Measurements from ENCODE around the gene CDC27. TPM values are rescaled to one million over a fixed set of nuclear protein-coding genes. Genes with fewer than 3 reads are reported as not detected.
A peak's percentile ranks its signal among the peaks of the same experiment; 100 is the strongest.
"Not testable (repeated sequence)": the region's sequence is repeated elsewhere in the genome, so short reads cannot be mapped to it uniquely, and the experiment has no call there.

Gene CDC27
- total RNA-seq, 1 donor from 2014 or later, result 95.4 TPM

- Mint-ChIP-seq H3K36me3 (ENCODE audit: low read depth) (peaks cover 43% of the 10 kb centered on the region), H3K4me3 (no peak overlapping the region), H3K9me3 (no peaks in the 10 kb centered on the region), H3K27me3 (no peaks in the 10 kb centered on the region), H3K4me1 (peaks cover 21% of the 10 kb centered on the region), H3K27ac (no peak overlapping the region)
- intact Hi-C loops (cut with micrococcal nuclease), result no loop called here
- no peak for DNase-seq
Observed at GRCh38 chr17:47170710-47171109, 18.4 kb downstream of the CDC27 start.

GRCh38 chr17:47168896-47169295 lies 20.2 kb downstream of the CDC27 start:
- DNase-seq; H3K27ac Mint-ChIP-seq; H3K4me3 Mint-ChIP-seq; intact Hi-C loops (cut with micrococcal nuclease); H3K27me3 Mint-ChIP-seq; H3K9me3 Mint-ChIP-seq: not testable (repeated sequence)
- H3K36me3 Mint-ChIP-seq (ENCODE audit: low read depth), result peaks cover 43% of the 10 kb centered on the region
- peaks cover 15% of the 10 kb centered on the region for H3K4me1 Mint-ChIP-seq

DNA sequence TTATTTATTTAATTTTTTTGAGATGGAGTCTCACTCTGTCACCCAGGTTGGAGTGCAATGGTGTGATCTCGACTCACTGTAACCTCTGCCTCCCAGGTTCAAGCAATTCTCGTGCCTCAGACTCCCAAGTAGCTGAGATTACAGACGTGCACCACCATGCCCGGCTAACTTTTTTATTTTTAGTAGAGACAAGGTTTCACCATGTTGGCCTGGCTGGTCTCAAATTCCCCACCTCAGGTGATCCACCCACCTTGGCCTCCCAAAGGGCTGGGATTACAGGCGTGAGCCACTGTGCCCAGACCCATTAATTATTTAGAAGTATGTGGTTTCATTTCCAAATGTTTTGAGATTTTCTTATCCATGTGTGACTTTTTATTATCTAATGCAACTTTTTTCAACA lies 22.2 kb downstream of the CDC27 start:
- H3K27ac Mint-ChIP-seq; H3K9me3 Mint-ChIP-seq; DNase-seq; H3K4me3 Mint-ChIP-seq; intact Hi-C loops (cut with micrococcal nuclease); H3K27me3 Mint-ChIP-seq: not testable (repeated sequence)
- Mint-ChIP-seq H3K4me1 (peaks cover 27% of the 10 kb centered on the region), H3K36me3 (ENCODE audit: low read depth) (peaks cover 46% of the 10 kb centered on the region)

GRCh38 chr17:47165137-47165536 lies 24.0 kb downstream of the CDC27 start:
- Mint-ChIP-seq H3K4me1 (peaks cover 22% of the 10 kb centered on the region), H3K27me3 (no peaks in the 10 kb centered on the region), H3K4me3 (no peak overlapping the region), H3K36me3 (ENCODE audit: low read depth) (peaks cover 52% of the 10 kb centered on the region), H3K9me3 (no peaks in the 10 kb centered on the region), H3K27ac (no peak overlapping the region)
- DNase-seq, result no peak
- intact Hi-C loops (cut with micrococcal nuclease), result no loop called here

GRCh38 chr17:47164263-47164662 lies 24.8 kb downstream of the CDC27 start:
- Mint-ChIP-seq H3K4me3 (no peak overlapping the region), H3K27ac (no peak overlapping the region), H3K4me1 (peaks cover 20% of the 10 kb centered on the region), H3K27me3 (no peaks in the 10 kb centered on the region), H3K9me3 (no peaks in the 10 kb centered on the region), H3K36me3 (ENCODE audit: low read depth) (peaks cover 53% of the 10 kb centered on the region)
- intact Hi-C loops (cut with micrococcal nuclease), result no loop called here
- no peak for DNase-seq

- Mint-ChIP-seq H3K4me3 (peak overlapping the region; percentile 69), H3K4me1 (peaks cover 23% of the 10 kb centered on the region), H3K9me3 (no peaks in the 10 kb centered on the region), H3K36me3 (ENCODE audit: low read depth) (peaks cover 50% of the 10 kb centered on the region), H3K27ac (peak overlapping the region; percentile 80), H3K27me3 (no peaks in the 10 kb centered on the region)
- no peak for DNase-seq
- intact Hi-C loops (cut with micrococcal nuclease), result no loop called here
Observed at GRCh38 chr17:47162013-47162622, 27.0 kb downstream of the CDC27 start.

DNA sequence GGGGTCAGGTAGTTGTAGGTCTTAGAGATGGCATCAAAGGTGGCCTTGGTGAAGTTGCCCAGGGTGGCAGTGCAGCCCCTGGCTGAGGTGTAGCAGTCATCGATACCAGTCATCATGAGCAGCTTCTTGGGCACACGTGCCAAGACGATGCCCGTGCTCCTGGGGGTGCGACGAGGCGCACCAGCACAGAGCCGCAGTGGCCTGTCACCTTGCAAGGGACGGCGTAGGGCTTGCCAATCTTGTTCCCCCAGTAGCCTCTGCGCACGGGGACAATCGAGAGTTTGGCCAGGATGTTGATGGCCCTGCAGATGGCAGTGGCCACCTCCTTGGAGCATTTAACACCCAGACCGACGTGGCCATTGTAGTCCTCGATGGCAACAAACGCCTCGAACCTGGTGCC lies 29.8 kb downstream of the CDC27 start:
- no peaks in the 10 kb centered on the region for H3K27me3 Mint-ChIP-seq
- peaks cover 55% of the 10 kb centered on the region for H3K36me3 Mint-ChIP-seq (ENCODE audit: low read depth)
- intact Hi-C loops (cut with micrococcal nuclease), result no loop called here
- no peaks in the 10 kb centered on the region for H3K9me3 Mint-ChIP-seq
- no peak for DNase-seq
- H3K27ac Mint-ChIP-seq, result no peak overlapping the region
- H3K4me3 Mint-ChIP-seq, result no peak overlapping the region
- peaks cover 18% of the 10 kb centered on the region for H3K4me1 Mint-ChIP-seq

GRCh38 chr17:47145351-47145750 lies 43.7 kb downstream of the CDC27 start:
- Mint-ChIP-seq H3K27me3 (no peaks in the 10 kb centered on the region), H3K27ac (no peak overlapping the region), H3K9me3 (no peaks in the 10 kb centered on the region), H3K36me3 (ENCODE audit: low read depth) (peaks cover 53% of the 10 kb centered on the region), H3K4me3 (no peak overlapping the region), H3K4me1 (peaks cover 5% of the 10 kb centered on the region)
- intact Hi-C loops (cut with micrococcal nuclease), result no loop called here
- DNase-seq, result no peak

DNA sequence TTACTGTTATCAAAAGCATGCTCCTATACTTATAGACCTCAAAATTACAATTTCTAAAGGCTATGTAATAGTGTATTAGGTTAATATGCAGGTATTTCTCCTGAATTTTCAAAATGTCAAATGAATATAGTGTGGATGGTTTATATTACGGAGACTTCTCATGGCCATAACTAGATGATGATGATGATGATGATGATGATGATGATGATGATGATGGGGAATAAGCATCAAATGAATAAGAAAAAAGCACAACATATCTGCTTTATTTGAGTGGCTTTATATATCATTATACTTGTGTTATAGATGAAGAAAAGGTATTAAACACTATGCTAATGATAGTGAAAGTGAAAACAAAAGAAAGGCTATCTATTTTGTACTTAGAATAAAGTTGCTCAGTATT lies 53.9 kb downstream of the CDC27 start:
- Mint-ChIP-seq H3K4me3 (no peak overlapping the region), H3K27ac (no peak overlapping the region), H3K27me3 (no peaks in the 10 kb centered on the region), H3K4me1 (peaks cover 9% of the 10 kb centered on the region), H3K9me3 (no peaks in the 10 kb centered on the region), H3K36me3 (ENCODE audit: low read depth) (peaks cover 59% of the 10 kb centered on the region)
- intact Hi-C loops (cut with micrococcal nuclease), result no loop called here
- DNase-seq, result no peak

DNA sequence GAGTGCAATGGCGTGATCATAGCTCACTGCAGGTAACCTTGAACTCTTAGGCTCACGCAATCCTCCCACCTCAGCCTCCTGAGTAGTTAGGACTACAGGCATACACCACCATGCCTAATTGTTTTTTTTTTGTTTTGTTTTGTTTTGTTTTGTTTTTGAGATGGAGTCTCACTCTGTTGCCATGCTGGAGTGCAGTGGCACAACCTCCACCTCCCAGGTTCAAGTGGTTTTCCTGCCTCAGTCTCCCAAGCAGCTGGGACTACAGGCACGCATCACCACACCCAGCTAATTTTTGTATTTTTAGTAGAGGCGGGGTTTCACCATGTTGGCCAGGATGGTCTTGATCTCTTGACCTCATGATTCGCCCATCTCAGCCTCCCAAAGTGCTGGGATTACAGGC lies 54.7 kb downstream of the CDC27 start:
- peaks cover 53% of the 10 kb centered on the region for H3K36me3 Mint-ChIP-seq (ENCODE audit: low read depth)
- H3K4me3 Mint-ChIP-seq; intact Hi-C loops (cut with micrococcal nuclease); H3K4me1 Mint-ChIP-seq; H3K9me3 Mint-ChIP-seq; H3K27me3 Mint-ChIP-seq; H3K27ac Mint-ChIP-seq; DNase-seq: not testable (repeated sequence)

- Mint-ChIP-seq H3K9me3 (no peaks in the 10 kb centered on the region), H3K27me3 (no peaks in the 10 kb centered on the region), H3K4me1 (peaks cover 6% of the 10 kb centered on the region), H3K4me3 (no peak overlapping the region), H3K36me3 (ENCODE audit: low read depth) (peaks cover 41% of the 10 kb centered on the region), H3K27ac (no peak overlapping the region)
- intact Hi-C loops (cut with micrococcal nuclease), result no loop called here
- no peak for DNase-seq
Observed at GRCh38 chr17:47131761-47132160, 57.3 kb downstream of the CDC27 start.

GRCh38 chr17:47126835-47127234 lies 62.3 kb downstream of the CDC27 start:
- H3K9me3 Mint-ChIP-seq; DNase-seq; H3K4me3 Mint-ChIP-seq; H3K27ac Mint-ChIP-seq; H3K4me1 Mint-ChIP-seq; intact Hi-C loops (cut with micrococcal nuclease); H3K27me3 Mint-ChIP-seq: not testable (repeated sequence)
- H3K36me3 Mint-ChIP-seq (ENCODE audit: low read depth), result peaks cover 34% of the 10 kb centered on the region

DNA sequence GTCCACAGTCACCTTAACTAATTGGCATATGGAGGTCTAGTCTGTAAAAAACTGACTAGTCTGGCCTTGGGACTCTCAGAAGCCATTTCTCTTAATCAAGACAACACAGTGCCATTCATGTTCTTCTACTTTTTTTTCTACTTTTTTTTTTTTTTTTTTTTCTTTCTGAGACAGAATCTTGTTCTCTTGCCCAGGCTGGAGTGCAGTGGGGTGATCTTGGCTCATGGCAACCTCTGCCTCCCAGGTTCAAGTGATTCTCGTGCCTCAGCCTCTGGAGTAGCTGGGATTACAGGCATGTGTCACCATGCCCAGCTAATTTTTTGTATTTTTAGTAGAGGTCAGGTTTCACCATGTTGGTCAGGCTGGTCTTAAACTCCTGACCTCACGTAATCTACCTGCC lies 65.8 kb downstream of the CDC27 start:
- H3K9me3 Mint-ChIP-seq; H3K4me3 Mint-ChIP-seq; intact Hi-C loops (cut with micrococcal nuclease); H3K27ac Mint-ChIP-seq; DNase-seq; H3K27me3 Mint-ChIP-seq: not testable (repeated sequence)
- H3K4me1 Mint-ChIP-seq, result peaks cover 10% of the 10 kb centered on the region
- H3K36me3 Mint-ChIP-seq (ENCODE audit: low read depth), result peaks cover 37% of the 10 kb centered on the region

- intact Hi-C loops (cut with micrococcal nuclease), result no loop called here
- H3K27me3 Mint-ChIP-seq, result no peaks in the 10 kb centered on the region
- H3K9me3 Mint-ChIP-seq, result no peaks in the 10 kb centered on the region
- no peak for DNase-seq
- H3K27ac Mint-ChIP-seq, result peak overlapping the region; percentile 26
- peaks cover 10% of the 10 kb centered on the region for H3K4me1 Mint-ChIP-seq
- H3K36me3 Mint-ChIP-seq (ENCODE audit: low read depth), result peaks cover 26% of the 10 kb centered on the region
- no peak overlapping the region for H3K4me3 Mint-ChIP-seq
Observed at GRCh38 chr17:47120521-47121095, 68.5 kb downstream of the CDC27 start.
